ES-I3 (cell line): ENCODE results near the gene AARS2.

ENCODE experiments used
- H3K36me3 ChIP-seq: 2 replicates; pipeline ENCODE4 v1.6.1; 2013; ENCODE audit warnings: mild to moderate bottlenecking, low read length, control low read depth, moderate library complexity; ENCODE audit not compliant: insufficient read depth
- H3K4me1 ChIP-seq: 2 replicates; pipeline ENCODE4 v1.6.1; 2013; ENCODE audit warnings: mild to moderate bottlenecking, control low read depth, low read length; ENCODE audit not compliant: insufficient read depth
- H3K9ac ChIP-seq: 2 replicates; pipeline ENCODE4 v1.6.1; 2013; ENCODE audit warnings: low read depth, mild to moderate bottlenecking, low read length, moderate library complexity
- H3K9me3 ChIP-seq: 2 replicates; pipeline ENCODE4 v1.6.1; 2013; ENCODE audit warnings: mild to moderate bottlenecking, low read length, moderate library complexity; ENCODE audit not compliant: control insufficient read depth, insufficient read depth

AARS2 gene

GRCh38 chr6:44254191-44255104, 58.7 kb downstream of the AARS2 start:
- 0 out of 2 replicates have a peak, but pooled peaks cover 3% of the 10 kb centered on the region for H3K4me1 ChIP-seq
- no peaks in the 10 kb centered on the region for H3K9me3 ChIP-seq
- H3K36me3 ChIP-seq, result peaks cover 36% of the 10 kb centered on the region
- H3K9ac ChIP-seq, result no peak overlapping the region

- peaks cover 3% of the 10 kb centered on the region; the same call in 1 of the 2 replicates for H3K4me1 ChIP-seq
- H3K9ac ChIP-seq, result no peak overlapping the region
- peaks cover 46% of the 10 kb centered on the region for H3K36me3 ChIP-seq
- no peaks in the 10 kb centered on the region for H3K9me3 ChIP-seq
Measured at GRCh38 chr6:44253307-44254101, 59.6 kb downstream of the AARS2 start.

- H3K4me1 ChIP-seq, result no peaks in the 10 kb centered on the region; the same call in 1 of the 2 replicates
- H3K9ac ChIP-seq, result no peak overlapping the region
- H3K9me3 ChIP-seq, result no peaks in the 10 kb centered on the region
- H3K36me3 ChIP-seq, result peaks cover 54% of the 10 kb centered on the region
Measured at GRCh38 chr6:44251576-44252524, 61.3 kb downstream of the AARS2 start.

GRCh38 chr6:44250718-44251123, 62.4 kb downstream of the AARS2 start:
- H3K9ac ChIP-seq, result no peak overlapping the region
- no peaks in the 10 kb centered on the region for H3K9me3 ChIP-seq
- peaks cover 54% of the 10 kb centered on the region for H3K36me3 ChIP-seq
- no peaks in the 10 kb centered on the region; the same call in 1 of the 2 replicates for H3K4me1 ChIP-seq

GRCh38 chr6:44250067-44250717, 63.0 kb downstream of the AARS2 start:
- peaks cover 4% of the 10 kb centered on the region; the same call in 1 of the 2 replicates for H3K4me1 ChIP-seq
- H3K9ac ChIP-seq, result no peak overlapping the region
- no peaks in the 10 kb centered on the region for H3K9me3 ChIP-seq
- peaks cover 54% of the 10 kb centered on the region for H3K36me3 ChIP-seq
